ENCODE measurements around the gene ATG16L1.

- TF ChIP-seq POLR2A (IDR thresholded peaks at IDR 0.05): no peak
- TF ChIP-seq CTCF (IDR thresholded peaks at IDR 0.05): no peak
Observed at GRCh38 chr2:233295891-233296290, 44.4 kb downstream of the ATG16L1 start.

Data from esophagus squamous epithelium (tissue), 4 donors.